GM18858 (cell line): ENCODE data around the gene CACUL1.
"Not testable (repeated sequence)": the region's sequence is repeated elsewhere in the genome, so short reads cannot be mapped to it uniquely, and the experiment has no call there.

Experiments
- ATAC-seq: cut with Tn5 transposase; IDR thresholded peaks from one replicate; pipeline ENCODE4 v1.9.1; 2021; ENCODE audit not compliant: unreplicated experiment

The CACUL1 gene

GRCh38 chr10:118658168-118658567 lies 96.6 kb downstream of the CACUL1 start:
- ATAC-seq: not testable (repeated sequence)

GRCh38 chr10:118645294-118645693 lies 109.5 kb downstream of the CACUL1 start:
- not testable (repeated sequence) for ATAC-seq

- ATAC-seq: no peak
Observed at GRCh38 chr10:118642228-118642627, 112.5 kb downstream of the CACUL1 start.

- no peak for ATAC-seq
Observed at GRCh38 chr10:118638680-118639079, 116.1 kb downstream of the CACUL1 start.

- no peak for ATAC-seq
Observed at GRCh38 chr10:118635674-118636402, 118.9 kb downstream of the CACUL1 start.

GRCh38 chr10:118633786-118634185 lies 121.0 kb downstream of the CACUL1 start:
- no peak for ATAC-seq

GRCh38 chr10:118629211-118629610 lies 125.6 kb downstream of the CACUL1 start:
- ATAC-seq: no peak

GRCh38 chr10:118628397-118628796 lies 126.4 kb downstream of the CACUL1 start:
- ATAC-seq: no peak

- no peak for ATAC-seq
Observed at GRCh38 chr10:118626953-118627352, 127.8 kb downstream of the CACUL1 start.
